HCT116 (cell line): Measurements from ENCODE around the gene VPS9D1. TPM values are rescaled to one million over a fixed set of nuclear protein-coding genes. Genes with fewer than 3 reads are reported as not detected.

Experiments
- ATAC-seq: fragments of 200-7000 bp; cut with Tn5 transposase; 2 replicates; pipeline ENCODE4 v1.9.1; 2020; ENCODE audit warnings: mild to moderate bottlenecking, moderate library complexity
- BruUV-seq: library from RNA; stranded (reverse); fragments of 400-500 nt; replicated peaks from 2 replicates; lab custom pipeline; 2021; lab: Mats Ljungman, UMichigan
- CTCF ChIA-PET: fragments of 300-600 bp; sonication (Branson Sonifier 250); formaldehyde crosslinking; loops from one replicate; lab custom pipeline; 2021; ENCODE audit warnings: antibody characterized with exemption; lab: Charles Lee
- POLR2A ChIA-PET: fragments of 300-600, 350-600 bp; sonication (Branson Sonifier 250); formaldehyde crosslinking; loops from one replicate; lab custom pipeline; 2021; ENCODE audit warnings: antibody characterized with exemption; lab: Charles Lee
- RAD21 ChIA-PET, 2 experiments: fragments of 300-600 bp; sonication (Branson Sonifier 250); formaldehyde crosslinking; loops; one replicate each; lab custom pipeline; 2023; ENCODE audit warnings: low total read pairs in 2 of 2; ENCODE audit not compliant: uncharacterized antibody in 2 of 2, unreplicated experiment in 2 of 2, low non-redundant PET in 1 of 2; lab: Charles Lee
- DNase-seq: peaks from one replicate; pipeline ENCODE4 v3.0.0-alpha.2; 2010; ENCODE audit warnings: low read depth, low spot score
- H2AFZ ChIP-seq: fragments of 200-600 bp; shearing (Covaris generic), sonication (generic); 2 replicates; pipeline ENCODE4 v1.6.1; 2017; ENCODE audit warnings: low read depth, mixed run types, mixed read lengths, antibody characterized with exemption, low read length; ENCODE audit not compliant: poor library complexity, severe bottlenecking
- H3K27ac ChIP-seq: 2 replicates; pipeline ENCODE4 v1.5.1; 2012; ENCODE audit warnings: low read depth, low read length
- H3K27me3 ChIP-seq: fragments of 200-600 bp; sonication (generic); 2 replicates; pipeline ENCODE4 v1.6.1; 2016; ENCODE audit warnings: mixed run types, low read length, mixed read lengths; ENCODE audit not compliant: insufficient read depth
- H3K36me3 ChIP-seq, 2 experiments: fragments of 200-500 bp in 1 of 2; fragments of 200-600 bp in 1 of 2; sonication (Bioruptor generic) in 1 of 2; sonication (generic) in 1 of 2; 2 replicates each; pipeline versions ENCODE4 v1.5.1 to v1.6.1; 2014 to 2016; ENCODE audit warnings: low read length in 2 of 2, inconsistent platforms in 1 of 2, mixed read lengths in 1 of 2, mixed run types in 1 of 2; ENCODE audit not compliant: insufficient read depth in 2 of 2, control insufficient read depth in 1 of 2
- H3K4me1 ChIP-seq, 2 experiments: fragments of 200-600 bp in 1 of 2; sonication (generic) in 1 of 2; 2 replicates each; pipeline versions ENCODE4 v1.5.1 to v1.6.1; 2012 to 2017; ENCODE audit warnings: low read length in 2 of 2, inconsistent platforms in 1 of 2, mild to moderate bottlenecking in 1 of 2, mixed read lengths in 1 of 2, mixed run types in 1 of 2, moderate library complexity in 1 of 2; ENCODE audit not compliant: insufficient read depth in 2 of 2, control insufficient read depth in 1 of 2
- H3K4me2 ChIP-seq: fragments of 200-600 bp; sonication (generic); 2 replicates; pipeline ENCODE4 v1.6.1; 2017; ENCODE audit warnings: mixed run types, low read length, mixed read lengths
- H3K4me3 ChIP-seq, 2 experiments: fragments of 200-600 bp in 1 of 2; sonication (generic) in 1 of 2; replicated peaks in 1 of 2; 2 replicates each; pipeline ENCODE4 v1.5.1; 2011 to 2016; ENCODE audit warnings: low read length in 2 of 2, control low read depth in 1 of 2, low read depth in 1 of 2, mild to moderate bottlenecking in 1 of 2, mixed read lengths in 1 of 2, mixed run types in 1 of 2
- H3K79me2 ChIP-seq: fragments of 200-600 bp; sonication (generic); 2 replicates; pipeline ENCODE4 v1.6.1; 2017; ENCODE audit warnings: mild to moderate bottlenecking, mixed run types, low read length, moderate library complexity, mixed read lengths; ENCODE audit not compliant: insufficient read depth
- H3K9ac ChIP-seq: fragments of 200-600 bp; sonication (generic); 2 replicates; pipeline ENCODE4 v1.6.1; 2016; ENCODE audit warnings: low read length, mixed read lengths
- H3K9me2 ChIP-seq: fragments of 200-600 bp; sonication (generic), shearing (Covaris generic); 2 replicates; pipeline ENCODE4 v1.6.1; 2017; ENCODE audit warnings: mixed run types, mild to moderate bottlenecking, moderate library complexity; ENCODE audit not compliant: insufficient read depth
- H3K9me3 ChIP-seq, 2 experiments: fragments of 200-500 bp in 1 of 2; fragments of 200-600 bp in 1 of 2; sonication (Bioruptor generic) in 1 of 2; sonication (generic) in 1 of 2; 2 replicates each; pipeline ENCODE4 v1.6.1; 2014 to 2017; ENCODE audit warnings: low read length in 2 of 2, mixed read lengths in 2 of 2, inconsistent platforms in 1 of 2, low read depth in 1 of 2, mild to moderate bottlenecking in 1 of 2, mixed run types in 1 of 2, moderate library complexity in 1 of 2; ENCODE audit not compliant: control insufficient read depth in 1 of 2, insufficient read depth in 1 of 2
- H4K20me1 ChIP-seq: fragments of 200-600 bp; sonication (generic), shearing (Covaris generic); 2 replicates; pipeline ENCODE4 v1.6.1; 2017; ENCODE audit warnings: mixed run types, mild to moderate bottlenecking, moderate library complexity; ENCODE audit not compliant: insufficient read depth
- EZH2phosphoT487 ChIP-seq: fragments of 200-600 bp; IDR thresholded peaks from 2 replicates; pipeline ENCODE4 v1.6.1; 2018; ENCODE audit warnings: antibody characterized with exemption, borderline replicate concordance
- JUND ChIP-seq: IDR thresholded peaks from 2 replicates; pipeline ENCODE4 v1.6.1; 2012
- POLR2A ChIP-seq: IDR thresholded peaks from 2 replicates; pipeline ENCODE4 v1.7.0; 2011; ENCODE audit warnings: borderline replicate concordance; ENCODE audit not compliant: insufficient read depth, insufficient read length; ENCODE audit errors: extremely low read depth
- POLR2AphosphoS5 ChIP-seq: IDR thresholded peaks from 2 replicates; pipeline ENCODE4 v1.6.1; 2011; ENCODE audit warnings: mild to moderate bottlenecking, low read depth, low read length, moderate library complexity
- SRF ChIP-seq: IDR thresholded peaks from 2 replicates; pipeline ENCODE4 v1.6.1; 2012; ENCODE audit warnings: low read depth
- intact Hi-C: fragments of 100-400 bp; cut with micrococcal nuclease; formaldehyde crosslinking; loops from 2 replicates; pipeline ENCODE4 v1.10.0; 2022
- total RNA-seq: library from RNA; stranded (reverse); gene quantifications from one replicate; pipeline ENCODE4 v1.2.1, GENCODE V29; 2021; ENCODE audit not compliant: unreplicated experiment
- TF ChIP-seq, protein P1 (sequence below): IDR thresholded peaks from 2 replicates; pipeline ENCODE4 v1.6.1; 2011; ENCODE audit warnings: mild to moderate bottlenecking, low read length, moderate library complexity; ENCODE audit not compliant: insufficient replicate concordance; ENCODE audit errors: extremely low read depth
- TF ChIP-seq, protein P2 (sequence below), 3 experiments: fragments of 200-600 bp in 1 of 3; sonication (generic) in 1 of 3; IDR thresholded peaks in 2 of 3; conservative IDR thresholded peaks in 1 of 3; 2 replicates each; pipeline ENCODE4 v1.5.1; 2012 to 2017; ENCODE audit warnings: low read depth in 2 of 3, low read length in 2 of 3, antibody characterized with exemption in 1 of 3, borderline replicate concordance in 1 of 3, control low read depth in 1 of 3, mild to moderate bottlenecking in 1 of 3, mixed read lengths in 1 of 3, mixed run types in 1 of 3, moderate library complexity in 1 of 3; ENCODE audit not compliant: insufficient read depth in 1 of 3

The VPS9D1 gene
- total RNA-seq, 1 experiment from 2014 or later: 4.2 TPM

DNA sequence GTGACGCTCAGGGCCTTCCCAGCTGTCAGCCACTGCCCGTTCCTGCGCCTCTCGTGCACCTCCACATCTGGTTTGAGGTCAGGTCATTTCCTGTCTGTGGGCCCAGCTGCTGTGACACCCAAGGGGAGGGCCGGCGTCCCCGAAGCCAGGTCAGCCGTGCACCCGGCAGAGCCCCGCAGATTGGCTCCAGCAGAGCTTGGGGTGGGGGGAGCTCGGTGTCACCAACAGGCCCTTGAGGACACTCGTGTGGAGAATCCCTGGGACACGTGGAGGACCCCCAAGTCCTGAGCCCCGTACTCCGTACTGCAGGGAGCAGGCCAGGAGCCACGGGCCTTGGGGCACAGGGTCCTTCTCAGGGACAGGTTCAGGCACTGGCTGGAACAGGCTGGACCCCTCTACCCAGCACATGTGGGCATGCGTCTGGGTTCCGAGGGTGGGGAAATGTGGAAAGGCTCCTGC, 24.0 kb downstream of the VPS9D1 start:
- no TSS peak for BruUV-seq
- Histone ChIP-seq H3K36me3 (peaks cover 22 to 44% of the 10 kb centered on the region in 2 experiments; a peak in 3 of 4 replicates), H2AFZ (no peak overlapping the region), H3K27me3 (no peaks in the 10 kb centered on the region), H3K4me1 (peaks cover 10 to 20% of the 10 kb centered on the region in 2 experiments), H3K9me2 (no peaks in the 10 kb centered on the region), H3K27ac (peak overlapping the region; percentile 10; the same call in 1 of the 2 replicates), H3K9me3 (no peaks in the 10 kb centered on the region), H3K9ac (no peak overlapping the region), H3K79me2 (peaks cover 24% of the 10 kb centered on the region), H3K4me2 (no peak overlapping the region), H3K4me3 (no peak overlapping the region), H4K20me1 (peaks cover 3% of the 10 kb centered on the region; the same call in 1 of the 2 replicates)
- ChIA-PET RAD21 (no interaction called here), CTCF (no interaction called here), POLR2A (interaction anchor here (0.6 to 1.2 kb wide), 2 partner anchors 9 to 10 kb away, joined by 3 read pairs; partner anchors contain the start of gene CDK10)
- intact Hi-C loops: no loop called here
- no peak for ATAC-seq
- no peak for DNase-seq
- TF ChIP-seq, protein P1, sequence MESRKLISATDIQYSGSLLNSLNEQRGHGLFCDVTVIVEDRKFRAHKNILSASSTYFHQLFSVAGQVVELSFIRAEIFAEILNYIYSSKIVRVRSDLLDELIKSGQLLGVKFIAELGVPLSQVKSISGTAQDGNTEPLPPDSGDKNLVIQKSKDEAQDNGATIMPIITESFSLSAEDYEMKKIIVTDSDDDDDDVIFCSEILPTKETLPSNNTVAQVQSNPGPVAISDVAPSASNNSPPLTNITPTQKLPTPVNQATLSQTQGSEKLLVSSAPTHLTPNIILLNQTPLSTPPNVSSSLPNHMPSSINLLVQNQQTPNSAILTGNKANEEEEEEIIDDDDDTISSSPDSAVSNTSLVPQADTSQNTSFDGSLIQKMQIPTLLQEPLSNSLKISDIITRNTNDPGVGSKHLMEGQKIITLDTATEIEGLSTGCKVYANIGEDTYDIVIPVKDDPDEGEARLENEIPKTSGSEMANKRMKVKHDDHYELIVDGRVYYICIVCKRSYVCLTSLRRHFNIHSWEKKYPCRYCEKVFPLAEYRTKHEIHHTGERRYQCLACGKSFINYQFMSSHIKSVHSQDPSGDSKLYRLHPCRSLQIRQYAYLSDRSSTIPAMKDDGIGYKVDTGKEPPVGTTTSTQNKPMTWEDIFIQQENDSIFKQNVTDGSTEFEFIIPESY: no peak
- TF ChIP-seq EZH2phosphoT487: no peak

DNA sequence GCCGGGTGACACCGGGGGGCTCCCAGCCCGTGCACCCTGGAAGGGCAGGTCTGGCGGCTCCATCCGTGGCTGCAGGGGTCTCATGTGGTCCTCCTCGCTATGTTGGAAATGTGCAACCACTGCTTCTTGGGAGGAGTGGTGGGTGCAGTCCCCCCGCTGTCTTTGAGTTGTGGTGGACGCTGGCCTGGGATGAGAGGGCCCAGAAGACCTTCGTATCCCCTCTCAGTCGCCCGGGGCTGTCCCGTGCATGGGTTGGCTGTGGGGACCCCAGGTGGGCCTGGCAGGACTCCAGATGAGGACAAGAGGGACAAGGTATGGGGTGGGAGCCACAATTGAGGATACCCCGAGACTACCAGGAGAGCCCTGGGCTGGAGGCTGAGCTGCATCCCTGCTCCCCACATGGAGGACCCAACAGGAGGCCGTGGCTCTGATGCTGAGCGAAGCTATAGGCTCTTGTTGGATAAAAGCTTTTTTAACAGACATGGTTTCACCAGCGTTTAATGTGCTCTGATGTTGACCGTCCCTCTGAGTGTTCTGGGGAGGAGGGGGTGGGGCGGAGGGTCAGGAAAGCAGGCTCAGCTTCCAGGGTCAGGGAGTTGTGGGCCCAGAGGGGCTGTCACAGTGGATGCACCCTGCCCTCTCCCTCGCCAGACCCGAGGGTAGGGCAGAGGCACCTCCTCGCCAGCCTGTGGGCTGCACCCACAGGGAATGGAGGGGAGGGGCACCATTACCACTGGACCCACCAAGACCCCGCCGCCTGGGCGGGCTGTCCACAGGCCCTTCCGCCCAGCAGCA, 24.6 kb downstream of the VPS9D1 start:
- RAD21 ChIA-PET: no interaction called here
- no peak overlapping the region for H3K4me3 ChIP-seq
- H3K9ac ChIP-seq: no peak overlapping the region
- TSS peak; percentile 39 for BruUV-seq
- H3K27ac ChIP-seq: peak overlapping the region; percentile 28; the same call in 1 of the 2 replicates
- intact Hi-C loops: no loop called here
- ATAC-seq (no peak), DNase-seq (no peak)
- POLR2A ChIA-PET: interaction anchor here (1.4 kb wide), 1 partner anchor 10 kb away, joined by 4 read pairs; the partner anchor contains the start of gene CDK10
- H3K79me2 ChIP-seq: peaks cover 21% of the 10 kb centered on the region
- CTCF ChIA-PET: interaction anchor here (0.9 kb wide), 1 partner anchor 130 kb away, joined by 4 read pairs; no protein-coding TSS in a partner anchor
- no peak overlapping the region for H3K4me2 ChIP-seq
- peaks cover 10 to 20% of the 10 kb centered on the region in 2 experiments for H3K4me1 ChIP-seq
- H3K9me2 ChIP-seq: no peaks in the 10 kb centered on the region
- no peaks in the 10 kb centered on the region for H3K27me3 ChIP-seq
- H3K9me3 ChIP-seq: no peaks in the 10 kb centered on the region
- peaks cover 3% of the 10 kb centered on the region; the same call in 1 of the 2 replicates for H4K20me1 ChIP-seq
- peaks cover 27 to 50% of the 10 kb centered on the region in 2 experiments; a peak in 3 of 4 replicates for H3K36me3 ChIP-seq
- TF ChIP-seq POLR2AphosphoS5 (peak; percentile 75), SRF (no peak), JUND (no peak), POLR2A (peak; percentile 28)
- TF ChIP-seq, protein P2, sequence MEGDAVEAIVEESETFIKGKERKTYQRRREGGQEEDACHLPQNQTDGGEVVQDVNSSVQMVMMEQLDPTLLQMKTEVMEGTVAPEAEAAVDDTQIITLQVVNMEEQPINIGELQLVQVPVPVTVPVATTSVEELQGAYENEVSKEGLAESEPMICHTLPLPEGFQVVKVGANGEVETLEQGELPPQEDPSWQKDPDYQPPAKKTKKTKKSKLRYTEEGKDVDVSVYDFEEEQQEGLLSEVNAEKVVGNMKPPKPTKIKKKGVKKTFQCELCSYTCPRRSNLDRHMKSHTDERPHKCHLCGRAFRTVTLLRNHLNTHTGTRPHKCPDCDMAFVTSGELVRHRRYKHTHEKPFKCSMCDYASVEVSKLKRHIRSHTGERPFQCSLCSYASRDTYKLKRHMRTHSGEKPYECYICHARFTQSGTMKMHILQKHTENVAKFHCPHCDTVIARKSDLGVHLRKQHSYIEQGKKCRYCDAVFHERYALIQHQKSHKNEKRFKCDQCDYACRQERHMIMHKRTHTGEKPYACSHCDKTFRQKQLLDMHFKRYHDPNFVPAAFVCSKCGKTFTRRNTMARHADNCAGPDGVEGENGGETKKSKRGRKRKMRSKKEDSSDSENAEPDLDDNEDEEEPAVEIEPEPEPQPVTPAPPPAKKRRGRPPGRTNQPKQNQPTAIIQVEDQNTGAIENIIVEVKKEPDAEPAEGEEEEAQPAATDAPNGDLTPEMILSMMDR (IDR thresholded peaks at IDR 0.05 in 2 of 3, conservative IDR thresholded peaks at IDR 0.05 in 1 of 3; ENCODE audit: borderline replicate concordance in 1 of 3, insufficient read depth in 1 of 3, low read depth in 2 of 3, low read length in 2 of 3): no peak
- H2AFZ ChIP-seq: no peak overlapping the region
